ENCODE results near the gene UBAP1L.

GRCh38 chr15:65068403-65068788 lies 46.6 kb downstream of the UBAP1L start:
- TF ChIP-seq CTCF (optimal IDR thresholded peaks at IDR 0.05 in 1 of 3, IDR thresholded peaks at IDR 0.05 in 1 of 3, conservative IDR thresholded peaks at IDR 0.05 in 1 of 3; ENCODE audit: extremely low read depth in 1 of 3, insufficient read depth in 2 of 3, low read length in 3 of 3) (no peak), EZH2 (IDR thresholded peaks at IDR 0.05; ENCODE audit: low read length) (no peak)

All from keratinocyte (primary cell).